BE2C (cell line): Measurements from ENCODE around the gene EIF4A2.

ENCODE experiments used
- DNase-seq: peaks from one replicate; pipeline ENCODE4 v3.0.0-alpha.2; 2020
- H3K27me3 ChIP-seq: fragments of 250-450 bp; sonication (Bioruptor Pico); 2 replicates; pipeline ENCODE4 v1.5.1; 2020; ENCODE audit warnings: mild to moderate bottlenecking
- H3K36me3 ChIP-seq: fragments of 250-450 bp; sonication (Bioruptor Pico); 2 replicates; pipeline ENCODE4 v1.5.1; 2020; ENCODE audit warnings: mild to moderate bottlenecking
- H3K4me1 ChIP-seq: fragments of 250-450 bp; sonication (Bioruptor Pico); 2 replicates; pipeline ENCODE4 v1.5.1; 2020
- H3K4me3 ChIP-seq: 2 replicates; pipeline ENCODE4 v1.5.1; 2011; ENCODE audit warnings: low read depth, low read length
- H3K9me3 ChIP-seq: fragments of 250-450 bp; sonication (Bioruptor Pico); 2 replicates; pipeline ENCODE4 v1.5.1; 2020
- TF ChIP-seq, protein P1 (sequence below): IDR thresholded peaks from 2 replicates; pipeline ENCODE4 v1.5.1; 2012; ENCODE audit warnings: mild to moderate bottlenecking, low read depth, low read length

EIF4A2 gene

DNA sequence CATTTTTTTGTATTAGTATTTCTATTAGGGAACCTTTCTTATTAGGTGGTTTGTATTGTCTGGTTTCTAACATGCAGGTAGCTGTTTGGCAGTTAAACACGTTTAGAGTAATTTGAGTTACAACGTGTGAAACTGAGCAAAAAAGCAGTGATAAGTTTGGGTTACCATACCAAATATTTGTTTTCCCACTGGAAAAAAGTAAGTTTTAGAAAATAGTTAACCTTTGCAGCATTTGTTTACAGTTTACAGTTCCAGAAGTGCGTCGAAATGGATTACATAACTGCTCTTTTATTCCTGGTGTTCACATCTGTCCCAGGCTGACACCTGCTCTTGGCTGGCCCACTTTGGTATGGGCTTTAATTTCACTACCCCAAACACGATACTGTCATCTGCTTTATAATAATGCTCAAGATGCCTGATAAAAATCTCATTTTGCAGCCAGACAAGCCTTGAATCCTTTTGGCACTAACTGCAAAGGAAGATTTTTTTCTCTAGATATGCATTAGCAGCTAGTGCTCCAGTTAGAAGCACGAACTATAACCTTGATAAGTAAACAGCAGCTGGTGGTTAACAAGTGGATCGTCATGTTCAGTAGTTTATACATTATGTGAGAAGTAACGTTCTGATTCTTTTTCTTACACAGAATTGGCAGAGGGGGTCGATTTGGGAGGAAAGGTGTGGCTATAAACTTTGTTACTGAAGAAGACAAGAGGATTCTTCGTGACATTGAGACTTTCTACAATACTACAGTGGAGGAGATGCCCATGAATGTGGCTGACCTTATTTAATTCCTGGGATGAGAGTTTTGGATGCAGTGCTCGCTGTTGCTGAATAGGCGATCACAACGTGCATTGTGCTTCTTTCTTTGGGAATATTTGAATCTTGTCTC, 5.3 kb downstream of the EIF4A2 start:
- H3K27me3 ChIP-seq = no peaks in the 10 kb centered on the region; the same call in 1 of the 2 replicates
- TF ChIP-seq, protein P1, sequence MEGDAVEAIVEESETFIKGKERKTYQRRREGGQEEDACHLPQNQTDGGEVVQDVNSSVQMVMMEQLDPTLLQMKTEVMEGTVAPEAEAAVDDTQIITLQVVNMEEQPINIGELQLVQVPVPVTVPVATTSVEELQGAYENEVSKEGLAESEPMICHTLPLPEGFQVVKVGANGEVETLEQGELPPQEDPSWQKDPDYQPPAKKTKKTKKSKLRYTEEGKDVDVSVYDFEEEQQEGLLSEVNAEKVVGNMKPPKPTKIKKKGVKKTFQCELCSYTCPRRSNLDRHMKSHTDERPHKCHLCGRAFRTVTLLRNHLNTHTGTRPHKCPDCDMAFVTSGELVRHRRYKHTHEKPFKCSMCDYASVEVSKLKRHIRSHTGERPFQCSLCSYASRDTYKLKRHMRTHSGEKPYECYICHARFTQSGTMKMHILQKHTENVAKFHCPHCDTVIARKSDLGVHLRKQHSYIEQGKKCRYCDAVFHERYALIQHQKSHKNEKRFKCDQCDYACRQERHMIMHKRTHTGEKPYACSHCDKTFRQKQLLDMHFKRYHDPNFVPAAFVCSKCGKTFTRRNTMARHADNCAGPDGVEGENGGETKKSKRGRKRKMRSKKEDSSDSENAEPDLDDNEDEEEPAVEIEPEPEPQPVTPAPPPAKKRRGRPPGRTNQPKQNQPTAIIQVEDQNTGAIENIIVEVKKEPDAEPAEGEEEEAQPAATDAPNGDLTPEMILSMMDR = no peak
- DNase-seq = no peak
- no peaks in the 10 kb centered on the region for H3K9me3 ChIP-seq
- H3K4me1 ChIP-seq = peaks cover 14% of the 10 kb centered on the region
- no peak overlapping the region; the same call in 1 of the 2 replicates for H3K4me3 ChIP-seq
- peaks cover 97% of the 10 kb centered on the region for H3K36me3 ChIP-seq

DNA sequence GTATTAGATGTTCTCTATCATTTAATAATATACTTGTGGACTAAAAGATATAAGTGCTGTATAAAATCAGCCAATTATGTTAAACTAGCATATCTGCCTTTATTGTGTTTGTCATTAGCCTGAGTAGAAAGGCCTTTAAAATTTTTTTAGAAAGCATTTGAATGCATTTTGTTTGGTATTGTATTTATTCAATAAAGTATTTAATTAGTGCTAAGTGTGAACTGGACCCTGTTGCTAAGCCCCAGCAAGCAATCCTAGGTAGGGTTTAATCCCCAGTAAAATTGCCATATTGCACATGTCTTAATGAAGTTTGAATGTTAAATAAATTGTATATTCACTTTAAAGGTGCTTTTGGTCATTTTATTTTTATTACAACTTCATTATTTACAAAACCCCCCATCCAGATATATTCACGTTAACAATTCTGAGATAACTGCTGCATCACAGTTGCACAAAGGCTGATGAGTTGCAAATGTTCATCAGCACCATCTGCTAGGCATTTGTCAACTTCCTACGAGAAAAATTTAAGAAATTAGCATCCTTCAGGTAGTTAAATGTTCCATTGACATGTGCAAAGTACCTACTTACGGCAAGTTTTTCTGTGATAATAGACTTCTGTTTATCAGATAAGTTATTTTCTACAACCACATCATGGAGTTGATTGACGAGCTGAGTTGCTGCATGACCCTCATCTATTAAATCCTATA, 6.3 kb downstream of the EIF4A2 start:
- peaks cover 14% of the 10 kb centered on the region for H3K4me1 ChIP-seq
- no peaks in the 10 kb centered on the region; the same call in 1 of the 2 replicates for H3K27me3 ChIP-seq
- DNase-seq = no peak
- no peak overlapping the region for H3K4me3 ChIP-seq
- TF ChIP-seq, protein P1 = no peak
- no peaks in the 10 kb centered on the region for H3K9me3 ChIP-seq
- H3K36me3 ChIP-seq = peaks cover 97% of the 10 kb centered on the region

DNA sequence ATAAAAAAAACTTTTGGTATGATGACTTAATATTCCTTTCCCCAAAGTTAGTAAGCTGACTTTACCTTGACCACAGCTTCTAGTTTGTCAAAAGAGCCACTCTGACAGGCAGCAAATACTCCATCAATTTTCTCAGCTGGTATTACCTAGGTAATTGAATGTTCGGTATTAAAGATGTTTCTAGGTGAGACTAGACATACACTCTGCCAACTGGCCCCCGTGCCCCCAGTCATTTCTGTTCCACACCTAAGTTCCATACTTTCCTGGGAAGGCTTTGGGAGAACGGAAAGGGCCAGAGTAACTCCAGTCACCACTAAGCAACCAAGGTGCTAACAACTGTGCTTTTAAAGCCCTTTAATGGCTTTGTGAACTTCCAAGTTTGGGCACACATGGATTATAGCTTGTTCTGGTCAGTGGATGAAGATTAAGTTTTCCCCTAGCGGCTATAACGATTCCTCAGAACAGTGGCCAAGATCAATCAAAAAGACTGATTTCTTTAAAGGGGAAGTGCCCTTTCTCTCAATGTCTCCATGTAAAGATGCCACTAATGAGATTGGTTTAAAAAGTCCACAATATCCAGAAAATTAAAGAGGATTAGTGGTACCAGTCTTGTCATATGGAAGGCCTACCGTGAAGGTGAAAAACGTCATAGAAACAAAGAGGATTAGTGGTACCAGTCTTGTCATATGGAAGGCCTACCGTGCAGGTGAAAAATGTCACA, 7.0 kb downstream of the EIF4A2 start:
- peak; percentile 14 for DNase-seq
- TF ChIP-seq, protein P1 = no peak
- H3K36me3 ChIP-seq = peaks cover 97% of the 10 kb centered on the region
- no peaks in the 10 kb centered on the region for H3K9me3 ChIP-seq
- H3K4me1 ChIP-seq = peaks cover 14% of the 10 kb centered on the region
- H3K4me3 ChIP-seq = no peak overlapping the region
- H3K27me3 ChIP-seq = no peaks in the 10 kb centered on the region; the same call in 1 of the 2 replicates

DNA sequence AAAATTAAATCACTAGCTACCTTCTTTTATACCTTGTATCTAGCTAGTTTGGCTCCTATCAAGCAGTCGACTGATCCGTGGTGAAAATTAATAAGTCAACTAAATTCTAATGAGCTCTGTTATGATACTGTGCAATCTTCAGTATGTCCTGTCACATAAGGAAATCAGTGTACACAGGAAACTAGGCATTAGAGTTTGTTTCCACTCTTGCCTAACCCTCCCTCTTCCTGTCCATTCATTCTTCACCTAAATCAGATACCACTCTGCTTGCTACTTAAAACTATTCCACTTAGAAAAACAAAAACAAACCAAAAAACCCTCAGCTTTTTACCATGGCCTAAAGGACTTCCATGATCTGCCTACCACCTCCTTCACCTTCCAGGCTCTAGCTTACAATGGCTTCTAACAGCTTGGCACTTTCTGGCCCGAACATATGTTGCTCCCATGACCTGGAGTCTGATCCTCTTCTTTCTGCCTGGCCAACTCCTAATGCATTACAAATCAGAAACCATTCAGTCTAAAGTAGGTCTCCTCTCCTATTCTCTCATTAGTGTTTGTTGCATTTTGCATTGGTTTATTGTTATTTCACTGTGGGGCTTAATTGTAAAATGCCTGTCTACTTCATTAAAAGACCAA, 15.0 kb downstream of the EIF4A2 start:
- peaks cover 85% of the 10 kb centered on the region for H3K36me3 ChIP-seq
- H3K4me1 ChIP-seq = no peaks in the 10 kb centered on the region
- no peaks in the 10 kb centered on the region for H3K27me3 ChIP-seq
- TF ChIP-seq, protein P1 = no peak
- no peak for DNase-seq
- no peak overlapping the region for H3K4me3 ChIP-seq
- no peaks in the 10 kb centered on the region for H3K9me3 ChIP-seq

DNA sequence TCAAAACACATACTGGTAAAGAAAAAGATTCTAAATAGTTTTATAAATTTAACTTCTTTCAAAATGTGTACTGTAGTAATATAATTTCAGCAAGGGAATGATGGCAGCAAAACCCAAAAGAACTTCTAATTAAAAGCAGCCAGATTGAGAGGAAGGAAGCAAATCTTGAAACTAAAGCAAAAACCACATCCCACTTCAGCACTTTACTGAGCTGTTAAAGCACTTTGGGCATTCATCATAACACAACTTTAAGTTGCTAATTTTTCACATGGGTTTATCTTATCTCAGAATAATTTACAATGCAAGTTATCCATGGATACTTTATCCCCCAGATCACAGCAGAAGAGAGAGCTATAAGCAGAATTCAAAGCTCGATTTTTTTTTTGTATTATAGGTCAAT, 16.9 kb downstream of the EIF4A2 start:
- Histone ChIP-seq H3K27me3 (no peaks in the 10 kb centered on the region), H3K36me3 (peaks cover 75% of the 10 kb centered on the region), H3K4me3 (no peak overlapping the region), H3K4me1 (no peaks in the 10 kb centered on the region), H3K9me3 (no peaks in the 10 kb centered on the region)
- TF ChIP-seq, protein P1 = no peak
- DNase-seq = no peak
